Astrocyte (in vitro differentiated cells and primary cell): ENCODE measurements around the gene NR2C2.

Source experiments
- CTCF ChIP-seq: IDR thresholded peaks from 2 replicates; pipeline ENCODE4 v1.5.1; 2011; ENCODE audit warnings: low read depth, mild to moderate bottlenecking, inconsistent platforms, low read length, moderate library complexity; ENCODE audit not compliant: insufficient read depth
- EZH2 ChIP-seq: IDR thresholded peaks from 2 replicates; pipeline ENCODE4 v1.6.1; 2012; ENCODE audit warnings: mild to moderate bottlenecking, low read length, inconsistent platforms; ENCODE audit not compliant: insufficient read depth

- no peak for TF ChIP-seq CTCF
- no peak for TF ChIP-seq EZH2
Measured at GRCh38 chr3:15011174-15011573, 63.8 kb downstream of the NR2C2 start.
